Epithelial cell of proximal tubule (primary cell): ENCODE measurements around the gene MCOLN3. TPM values are rescaled to one million over a fixed set of nuclear protein-coding genes. Genes with fewer than 3 reads are reported as not detected.
"Not testable (repeated sequence)": the region's sequence is repeated elsewhere in the genome, so short reads cannot be mapped to it uniquely, and the experiment has no call there.

ENCODE experiments used
- DNase-seq: peaks from one replicate; pipeline ENCODE4 v3.0.0-alpha.2; 2011; ENCODE audit warnings: low read depth
- H3K4me3 ChIP-seq: 2 replicates; pipeline ENCODE4 v1.5.1; 2011; ENCODE audit warnings: low read depth, mild to moderate bottlenecking, low read length
- CTCF ChIP-seq: conservative IDR thresholded peaks from 2 replicates; pipeline ENCODE4 v1.5.1; 2012; ENCODE audit warnings: low read depth, mild to moderate bottlenecking, low read length
- total RNA-seq: library from RNA; depleted of rRNA; stranded (reverse); fragments of >200 nt; gene quantifications from 2 replicates; pipeline ENCODE4 v1.2.3, GENCODE V29; 2015

Gene MCOLN3
- total RNA-seq, 1 donor from 2014 or later: 3.7 TPM

GRCh38 chr1:85015826-85016225 lies 32.5 kb downstream of the MCOLN3 start:
- H3K4me3 ChIP-seq: no peak overlapping the region
- TF ChIP-seq CTCF: no peak
- no peak for DNase-seq

- DNase-seq, H3K4me3 ChIP-seq: not testable (repeated sequence)
These were observed 42.7 kb downstream of the MCOLN3 start for GRCh38 chr1:85005641-85006040.

GRCh38 chr1:85001742-85002141 lies 46.6 kb downstream of the MCOLN3 start:
- no peak overlapping the region for H3K4me3 ChIP-seq
- DNase-seq: no peak
- no peak for TF ChIP-seq CTCF

GRCh38 chr1:84998642-84999280 lies 49.5 kb downstream of the MCOLN3 start:
- DNase-seq: no peak
- no peak overlapping the region for H3K4me3 ChIP-seq
- TF ChIP-seq CTCF: no peak

GRCh38 chr1:84997667-84998600 lies 50.4 kb downstream of the MCOLN3 start:
- TF ChIP-seq CTCF: no peak
- DNase-seq: no peak
- peak overlapping the region; percentile 73 for H3K4me3 ChIP-seq

GRCh38 chr1:84996846-84997666 lies 51.2 kb downstream of the MCOLN3 start, which contains the start of gene MCOLN2:
Gene MCOLN2 (minus strand): TSS chr1:84997113. CDS start chr1:84996872, 241 bp downstream.
- H3K4me3 ChIP-seq: peak within 1 kb of the TSS; percentile 73
- DNase-seq: no peak
- no peak for TF ChIP-seq CTCF
